Measurements from ENCODE around the gene BICD2.
A peak's percentile ranks its signal among the peaks of the same experiment; 100 is the strongest.
"Not testable (repeated sequence)": the region's sequence is repeated elsewhere in the genome, so short reads cannot be mapped to it uniquely, and the experiment has no call there.

BICD2 gene

GRCh38 chr9:92764381-92764987 is at the start of gene BICD2:
Gene BICD2, minus strand, starts transcription at chr9:92764833. Its CDS starts 89 bp downstream, at chr9:92764744.
- DNase-seq (ENCODE audit: low read depth), result no peak

DNA sequence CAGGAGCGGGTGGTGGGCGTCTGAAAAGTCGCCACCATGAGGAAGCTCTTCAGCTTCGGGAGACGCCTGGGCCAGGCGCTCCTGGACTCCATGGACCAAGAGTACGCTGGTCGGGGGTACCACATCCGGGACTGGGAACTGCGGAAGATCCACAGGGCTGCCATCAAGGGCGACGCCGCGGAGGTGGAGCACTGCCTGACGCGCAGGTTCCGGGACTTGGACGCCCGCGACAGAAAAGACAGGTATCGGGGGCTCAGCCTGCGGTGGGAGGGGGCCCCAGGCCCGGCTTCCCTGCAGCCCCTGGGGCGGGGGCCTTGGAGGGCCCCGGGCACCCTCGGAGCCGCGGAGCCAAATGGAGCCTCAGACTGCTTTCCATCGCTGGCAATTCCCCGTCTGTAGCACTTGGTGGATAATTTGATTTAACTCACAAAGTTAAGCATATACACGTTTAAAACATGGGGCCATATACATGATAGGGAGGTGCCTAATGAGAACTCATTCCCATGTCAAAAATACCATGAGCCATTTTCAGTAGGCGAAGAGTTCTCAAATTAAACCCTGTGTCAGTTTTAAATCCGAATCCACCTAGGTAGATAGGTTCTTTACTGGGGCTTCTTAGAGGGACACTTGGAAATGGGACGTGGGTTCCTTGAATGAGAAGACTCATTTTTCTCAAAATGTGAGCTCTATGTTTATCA is 45.1 kb upstream of the BICD2 start:
- DNase-seq (ENCODE audit: low read depth), result not testable (repeated sequence)

GRCh38 chr9:92808726-92809451 is 44.3 kb upstream of the BICD2 start:
- DNase-seq (ENCODE audit: low read depth), result peak; percentile 5

DNA sequence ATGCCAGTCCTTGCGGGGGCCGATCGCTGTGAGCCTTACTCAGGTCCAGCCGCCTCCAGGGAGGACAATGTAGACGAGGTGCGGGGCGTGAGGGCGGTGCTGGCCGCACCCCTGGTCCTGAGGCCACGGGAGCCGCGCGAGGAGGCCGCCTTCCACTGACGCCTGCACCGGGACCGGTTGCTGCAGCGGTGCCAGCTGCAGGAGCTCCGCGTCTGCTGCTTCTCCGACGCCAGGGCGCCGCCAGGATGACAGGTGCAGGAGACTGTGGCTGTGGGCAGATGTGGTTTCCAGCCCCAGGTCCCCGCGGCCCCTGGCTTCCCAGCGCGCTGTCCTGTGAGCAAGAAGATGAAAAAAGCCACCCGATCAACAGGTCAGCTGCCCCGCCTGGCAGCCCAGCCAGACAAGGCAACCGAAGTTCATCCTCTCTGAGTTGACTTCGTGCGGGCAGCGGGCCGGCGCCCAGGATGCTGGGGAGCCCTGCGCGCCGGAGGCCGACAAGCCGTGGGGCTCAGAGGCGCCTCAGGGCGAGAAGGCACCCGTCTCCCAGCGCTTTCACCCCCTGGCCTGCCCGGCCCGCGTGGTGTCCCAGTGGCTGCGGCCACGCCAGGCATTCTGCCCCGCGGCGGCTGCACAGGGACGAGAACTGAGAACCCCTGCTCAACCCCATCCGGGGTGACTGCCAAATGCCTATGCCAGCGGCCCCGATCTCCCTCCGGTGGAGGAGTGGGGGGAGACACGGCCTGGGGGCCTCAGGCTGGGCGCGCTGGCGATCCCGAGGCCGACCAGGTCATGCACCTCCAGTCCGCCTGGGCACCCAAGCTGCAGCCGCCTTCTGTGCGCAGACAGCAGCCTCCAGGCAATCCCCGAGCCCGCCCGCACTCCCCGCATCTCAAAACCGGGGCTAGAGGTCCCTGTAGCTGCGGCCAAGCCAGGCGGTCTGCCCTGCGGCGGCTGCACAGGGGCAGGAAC is 43.4 kb upstream of the BICD2 start:
- no peak for DNase-seq (ENCODE audit: low read depth)

DNA sequence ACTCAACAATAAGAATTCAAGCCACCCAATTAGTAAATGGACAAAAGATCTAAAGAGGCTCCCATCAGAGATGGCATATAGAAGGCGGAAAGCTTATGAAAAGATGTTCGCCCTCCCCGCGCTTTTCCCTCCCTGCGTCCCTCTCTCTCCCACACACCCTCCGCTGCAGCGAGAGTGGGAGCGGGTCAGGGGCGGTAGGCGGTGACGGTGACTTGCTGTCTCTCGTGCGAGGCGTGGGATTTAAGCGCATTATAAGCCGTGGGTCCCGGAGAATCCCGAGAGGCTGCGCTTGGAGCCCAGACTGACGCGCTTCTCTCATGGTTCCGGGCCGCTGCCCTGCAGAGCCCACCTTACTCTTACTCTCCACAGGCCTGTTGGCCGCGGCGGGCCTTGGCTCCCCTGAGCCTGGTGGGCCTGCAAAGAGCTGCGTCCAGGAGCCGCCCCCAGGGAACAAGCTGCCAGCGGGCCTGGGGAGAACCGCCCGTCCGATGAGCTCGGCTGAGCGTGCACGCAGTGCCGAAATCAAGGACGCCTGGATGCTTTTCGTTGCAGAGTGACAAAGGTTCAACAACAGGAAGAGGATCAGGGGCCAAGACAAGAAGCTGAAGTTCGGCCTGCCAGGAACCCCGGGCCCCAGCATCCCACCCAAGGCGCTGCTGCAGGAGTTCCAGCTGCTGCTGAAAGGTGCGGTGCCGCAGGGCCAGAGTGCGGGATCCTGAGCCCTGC is 42.6 kb upstream of the BICD2 start:
- no peak for DNase-seq (ENCODE audit: low read depth)

DNA sequence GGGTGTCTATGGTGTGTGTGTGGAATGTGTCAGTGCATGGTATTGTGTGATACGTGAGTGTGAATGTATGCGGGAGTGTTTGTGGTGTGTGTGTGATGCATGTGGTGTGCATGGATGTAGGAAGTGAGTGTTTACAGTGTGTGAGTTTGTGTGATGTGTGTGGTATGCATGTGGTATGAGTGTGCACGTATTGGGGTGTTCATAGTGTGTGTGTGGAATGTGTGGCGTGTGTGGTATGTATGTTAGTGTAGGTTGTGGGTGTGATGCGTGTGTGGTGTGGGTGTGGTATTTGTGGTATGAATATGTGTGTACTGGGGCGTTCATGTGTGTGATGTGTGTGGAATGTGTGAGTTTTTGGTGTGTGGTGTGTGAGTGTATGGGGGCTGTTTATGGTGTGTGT is 40.1 kb upstream of the BICD2 start:
- no peak for DNase-seq (ENCODE audit: low read depth)

GRCh38 chr9:92798358-92798757 is 33.7 kb upstream of the BICD2 start:
- DNase-seq (ENCODE audit: low read depth), result no peak

GRCh38 chr9:92796337-92796804 is 31.7 kb upstream of the BICD2 start:
- DNase-seq (ENCODE audit: low read depth), result not testable (repeated sequence)

GRCh38 chr9:92795598-92796336 is 31.1 kb upstream of the BICD2 start:
- DNase-seq (ENCODE audit: low read depth), result no peak

GRCh38 chr9:92795000-92795399 is 30.4 kb upstream of the BICD2 start:
- DNase-seq (ENCODE audit: low read depth), result no peak

- no peak for DNase-seq (ENCODE audit: low read depth)
Observed at GRCh38 chr9:92794426-92794825, 29.8 kb upstream of the BICD2 start.

- DNase-seq (ENCODE audit: low read depth), result peak; percentile 16
Observed at GRCh38 chr9:92790542-92791527, 26.2 kb upstream of the BICD2 start.

DNA sequence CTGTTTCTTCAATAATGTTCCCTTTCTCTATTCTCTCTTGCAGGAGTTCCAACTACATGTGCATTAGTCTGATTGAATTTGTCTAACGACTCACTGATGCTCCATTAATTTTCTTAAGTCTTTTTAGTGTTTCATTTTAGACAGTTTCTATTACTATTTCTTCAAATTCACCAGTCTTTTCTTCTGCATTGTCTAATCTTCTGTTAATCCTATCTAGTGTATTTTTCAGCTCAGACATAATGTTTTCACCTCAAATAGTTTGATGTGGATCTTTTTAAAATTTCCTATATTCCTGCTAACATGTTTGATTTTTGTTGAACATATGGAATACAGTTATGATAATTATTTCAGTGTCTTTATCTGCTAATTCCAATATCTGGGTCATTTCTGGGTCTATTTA is 21.7 kb upstream of the BICD2 start:
- DNase-seq (ENCODE audit: low read depth), result no peak

DNA sequence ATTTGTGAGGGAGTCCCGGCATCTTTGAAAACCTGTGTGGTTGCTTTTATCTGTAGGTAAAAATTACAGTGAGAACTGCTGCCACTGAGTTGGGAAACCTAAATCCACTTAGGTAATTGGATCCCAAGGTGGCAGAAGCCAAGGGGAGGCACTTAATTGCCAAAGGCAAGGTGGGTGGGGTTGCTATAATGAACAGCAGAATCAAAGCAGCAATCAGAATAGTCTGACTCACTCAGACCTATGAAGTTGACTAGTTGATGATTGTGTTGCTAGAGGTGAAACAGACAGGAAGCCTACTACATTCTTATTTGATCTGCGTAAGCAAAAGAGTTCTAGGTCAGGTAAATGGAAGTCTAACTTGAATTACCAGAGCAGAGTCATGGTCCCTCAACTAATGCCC is 17.3 kb upstream of the BICD2 start:
- DNase-seq (ENCODE audit: low read depth), result no peak

DNA sequence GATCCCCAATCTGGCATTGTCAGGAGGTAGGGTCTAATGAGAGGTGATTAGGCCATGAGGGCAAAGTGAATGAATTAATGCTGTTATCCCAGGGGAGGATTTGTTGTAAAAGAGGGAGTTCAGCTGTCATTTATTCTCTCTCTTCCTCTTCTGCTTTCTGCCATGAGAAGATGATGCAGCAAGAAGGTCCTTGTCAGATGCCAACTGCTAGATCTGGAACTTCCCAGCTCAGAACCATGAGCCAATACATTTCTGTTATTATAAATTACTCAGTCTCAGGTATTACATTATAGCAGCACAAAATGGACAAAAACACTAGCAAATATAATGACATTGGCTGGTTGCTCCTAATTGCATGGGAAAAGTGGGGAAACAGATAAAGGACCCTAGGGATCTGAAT is 15.6 kb upstream of the BICD2 start:
- DNase-seq (ENCODE audit: low read depth), result no peak

DNA sequence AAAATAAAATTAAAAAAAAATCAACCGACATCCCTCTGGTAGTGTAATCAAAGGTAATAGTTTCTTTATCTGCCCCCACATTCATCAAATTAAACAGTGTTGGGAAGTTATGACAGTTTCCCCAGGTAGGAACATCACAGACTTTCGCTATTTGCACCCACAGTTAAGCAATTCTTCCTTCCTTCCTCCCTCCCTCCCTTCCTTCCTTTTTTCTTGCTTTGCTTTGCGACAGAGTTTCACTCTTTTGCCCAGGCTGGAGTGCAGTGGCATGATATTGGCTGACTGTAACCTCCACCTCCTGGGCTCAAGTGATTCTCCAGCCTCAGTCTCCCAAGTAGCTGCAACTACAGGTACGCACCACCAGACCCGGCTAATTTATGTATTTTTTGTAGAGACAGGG is 10.8 kb upstream of the BICD2 start:
- no peak for DNase-seq (ENCODE audit: low read depth)

DNA sequence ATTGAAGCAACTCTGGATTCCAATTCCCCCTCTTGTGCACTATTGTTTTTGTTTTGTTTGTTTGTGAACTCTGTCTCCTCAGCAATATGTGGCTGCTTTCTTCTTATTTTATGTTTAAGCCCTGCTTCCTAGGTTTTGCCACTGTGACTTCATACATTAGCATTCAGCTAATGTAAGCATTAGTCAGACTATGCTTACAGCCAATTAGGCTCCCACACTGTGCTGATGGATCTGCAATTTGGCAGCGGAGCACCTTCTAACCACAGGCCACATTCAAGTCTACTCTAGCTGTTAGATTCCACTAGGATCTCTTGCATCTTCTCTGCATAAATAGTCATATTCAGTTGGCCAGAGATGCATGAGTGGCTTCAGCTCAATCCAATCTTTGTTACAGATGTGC is 9.6 kb upstream of the BICD2 start:
- DNase-seq (ENCODE audit: low read depth), result peak; percentile 94

- no peak for DNase-seq (ENCODE audit: low read depth)
Observed at GRCh38 chr9:92773810-92774209, 9.2 kb upstream of the BICD2 start.

DNA sequence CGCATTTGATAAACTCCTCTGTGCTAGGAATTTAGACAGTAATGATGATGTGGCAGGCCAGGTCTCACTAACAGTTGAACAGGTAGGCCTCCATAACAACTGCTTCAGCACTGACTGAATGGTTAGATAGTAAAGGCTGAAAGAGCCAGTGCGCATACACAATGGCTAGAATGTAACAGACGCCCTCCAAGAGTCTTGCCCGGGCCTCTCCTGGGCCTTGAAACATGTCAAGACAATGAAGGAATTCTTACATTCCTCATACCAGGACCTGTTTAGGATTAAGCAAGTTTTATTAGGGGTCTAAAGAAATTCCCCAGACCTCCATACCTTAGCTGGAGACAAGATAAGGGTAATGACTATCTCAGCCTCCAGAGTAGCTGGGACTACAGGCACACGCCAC is 6.7 kb upstream of the BICD2 start:
- DNase-seq (ENCODE audit: low read depth), result no peak
